GM12891 (cell line): Measurements from ENCODE around the gene CLASP2.

Experiments used
- POLR2A ChIP-seq: IDR thresholded peaks from 2 replicates; pipeline ENCODE4 v1.6.1; 2011; ENCODE audit warnings: low read depth, low read length, control low read depth
- POLR2AphosphoS5 ChIP-seq: IDR thresholded peaks from 2 replicates; pipeline ENCODE4 v1.6.1; 2011; ENCODE audit warnings: low read depth, low read length, control low read depth
- SPI1 ChIP-seq: IDR thresholded peaks from 2 replicates; pipeline ENCODE4 v1.6.1; 2011; ENCODE audit warnings: low read depth, low read length, control low read depth

GRCh38 chr3:33644582-33644981 lies 73.5 kb downstream of the CLASP2 start:
- TF ChIP-seq POLR2A (no peak), SPI1 (no peak), POLR2AphosphoS5 (no peak)
